HCT116 (cell line): ENCODE results near the gene RALGPS1.

Experiments
- CEBPB ChIP-seq: IDR thresholded peaks from 2 replicates; pipeline ENCODE4 v1.6.1; 2012; ENCODE audit warnings: low read depth
- CTCF ChIP-seq, 3 experiments: fragments of 200-600 bp in 1 of 3; sonication (generic) in 1 of 3; IDR thresholded peaks in 2 of 3; conservative IDR thresholded peaks in 1 of 3; 2 replicates each; pipeline ENCODE4 v1.5.1; 2012 to 2017; ENCODE audit warnings: low read depth in 2 of 3, low read length in 2 of 3, antibody characterized with exemption in 1 of 3, borderline replicate concordance in 1 of 3, control low read depth in 1 of 3, mild to moderate bottlenecking in 1 of 3, mixed read lengths in 1 of 3, mixed run types in 1 of 3, moderate library complexity in 1 of 3; ENCODE audit not compliant: insufficient read depth in 1 of 3
- EZH2phosphoT487 ChIP-seq: fragments of 200-600 bp; IDR thresholded peaks from 2 replicates; pipeline ENCODE4 v1.6.1; 2018; ENCODE audit warnings: antibody characterized with exemption, borderline replicate concordance
- POLR2A ChIP-seq: IDR thresholded peaks from 2 replicates; pipeline ENCODE4 v1.7.0; 2011; ENCODE audit warnings: borderline replicate concordance; ENCODE audit not compliant: insufficient read depth, insufficient read length; ENCODE audit errors: extremely low read depth
- RAD21 ChIP-seq: IDR thresholded peaks from 2 replicates; pipeline ENCODE4 v1.6.1; 2012; ENCODE audit warnings: low read depth, mild to moderate bottlenecking
- TF ChIP-seq, protein P1 (sequence below): IDR thresholded peaks from 2 replicates; pipeline ENCODE4 v1.6.1; 2012; ENCODE audit warnings: low read depth

- TF ChIP-seq CEBPB: no peak
- TF ChIP-seq CTCF (IDR thresholded peaks at IDR 0.05 in 2 of 3, conservative IDR thresholded peaks at IDR 0.05 in 1 of 3; ENCODE audit: borderline replicate concordance in 1 of 3, insufficient read depth in 1 of 3, low read depth in 2 of 3, low read length in 2 of 3): no peak
- no peak for TF ChIP-seq RAD21
- TF ChIP-seq, protein P1, sequence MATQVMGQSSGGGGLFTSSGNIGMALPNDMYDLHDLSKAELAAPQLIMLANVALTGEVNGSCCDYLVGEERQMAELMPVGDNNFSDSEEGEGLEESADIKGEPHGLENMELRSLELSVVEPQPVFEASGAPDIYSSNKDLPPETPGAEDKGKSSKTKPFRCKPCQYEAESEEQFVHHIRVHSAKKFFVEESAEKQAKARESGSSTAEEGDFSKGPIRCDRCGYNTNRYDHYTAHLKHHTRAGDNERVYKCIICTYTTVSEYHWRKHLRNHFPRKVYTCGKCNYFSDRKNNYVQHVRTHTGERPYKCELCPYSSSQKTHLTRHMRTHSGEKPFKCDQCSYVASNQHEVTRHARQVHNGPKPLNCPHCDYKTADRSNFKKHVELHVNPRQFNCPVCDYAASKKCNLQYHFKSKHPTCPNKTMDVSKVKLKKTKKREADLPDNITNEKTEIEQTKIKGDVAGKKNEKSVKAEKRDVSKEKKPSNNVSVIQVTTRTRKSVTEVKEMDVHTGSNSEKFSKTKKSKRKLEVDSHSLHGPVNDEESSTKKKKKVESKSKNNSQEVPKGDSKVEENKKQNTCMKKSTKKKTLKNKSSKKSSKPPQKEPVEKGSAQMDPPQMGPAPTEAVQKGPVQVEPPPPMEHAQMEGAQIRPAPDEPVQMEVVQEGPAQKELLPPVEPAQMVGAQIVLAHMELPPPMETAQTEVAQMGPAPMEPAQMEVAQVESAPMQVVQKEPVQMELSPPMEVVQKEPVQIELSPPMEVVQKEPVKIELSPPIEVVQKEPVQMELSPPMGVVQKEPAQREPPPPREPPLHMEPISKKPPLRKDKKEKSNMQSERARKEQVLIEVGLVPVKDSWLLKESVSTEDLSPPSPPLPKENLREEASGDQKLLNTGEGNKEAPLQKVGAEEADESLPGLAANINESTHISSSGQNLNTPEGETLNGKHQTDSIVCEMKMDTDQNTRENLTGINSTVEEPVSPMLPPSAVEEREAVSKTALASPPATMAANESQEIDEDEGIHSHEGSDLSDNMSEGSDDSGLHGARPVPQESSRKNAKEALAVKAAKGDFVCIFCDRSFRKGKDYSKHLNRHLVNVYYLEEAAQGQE: no peak
- no peak for TF ChIP-seq EZH2phosphoT487
- no peak for TF ChIP-seq POLR2A
Measured at GRCh38 chr9:127177231-127177630, 262.6 kb downstream of the RALGPS1 start.
